Peyer's patch (tissue), 4 donors: Measurements from ENCODE around the gene P2RY8.

Experiments used
- CTCF ChIP-seq, 6 experiments: fragments of 450-650 bp in 4 of 6; fragments of 200-600 bp in 2 of 6; sonication (generic) in 1 of 6; IDR thresholded peaks; one replicate each; pipeline ENCODE4 v1.5.1; 2017 to 2019; ENCODE audit warnings: antibody characterized with exemption in 6 of 6, mild to moderate bottlenecking in 3 of 6, moderate library complexity in 1 of 6
- POLR2A ChIP-seq, 2 donors: fragments of 450-650 bp; IDR thresholded peaks; one replicate each; pipeline ENCODE4 v1.5.1; 2017; ENCODE audit warnings: antibody characterized with exemption in 2 of 2, mild to moderate bottlenecking in 2 of 2, moderate library complexity in 2 of 2

- no peak for TF ChIP-seq CTCF (IDR thresholded peaks at IDR 0.05)
- no peak for TF ChIP-seq POLR2A (IDR thresholded peaks at IDR 0.05)
These were observed 50.8 kb downstream of the P2RY8 start for GRCh38 chrX:1486177-1486576.
